ENCODE results near the gene CBX4.

DNA sequence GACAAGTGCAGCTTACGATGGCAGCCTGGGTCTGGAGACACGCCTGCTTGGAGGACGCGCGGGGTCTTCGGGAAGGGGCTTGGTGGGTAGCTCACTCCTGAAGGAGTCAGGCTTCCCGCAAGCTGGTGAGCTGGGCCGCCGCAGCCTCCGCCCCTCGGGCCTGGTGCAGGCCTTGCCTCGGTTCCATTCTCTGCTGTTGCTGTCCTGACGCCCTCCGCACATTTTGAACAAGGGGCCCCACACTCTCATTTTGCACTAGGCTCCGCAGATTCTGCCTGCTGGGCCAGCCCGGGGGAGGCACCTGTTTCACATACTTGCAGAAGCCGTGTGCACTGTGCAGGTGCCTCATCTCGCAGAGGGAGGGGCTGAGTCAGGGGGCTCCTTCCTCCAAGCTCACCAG, 31.9 kb upstream of the CBX4 start:
- TF ChIP-seq, protein P1, sequence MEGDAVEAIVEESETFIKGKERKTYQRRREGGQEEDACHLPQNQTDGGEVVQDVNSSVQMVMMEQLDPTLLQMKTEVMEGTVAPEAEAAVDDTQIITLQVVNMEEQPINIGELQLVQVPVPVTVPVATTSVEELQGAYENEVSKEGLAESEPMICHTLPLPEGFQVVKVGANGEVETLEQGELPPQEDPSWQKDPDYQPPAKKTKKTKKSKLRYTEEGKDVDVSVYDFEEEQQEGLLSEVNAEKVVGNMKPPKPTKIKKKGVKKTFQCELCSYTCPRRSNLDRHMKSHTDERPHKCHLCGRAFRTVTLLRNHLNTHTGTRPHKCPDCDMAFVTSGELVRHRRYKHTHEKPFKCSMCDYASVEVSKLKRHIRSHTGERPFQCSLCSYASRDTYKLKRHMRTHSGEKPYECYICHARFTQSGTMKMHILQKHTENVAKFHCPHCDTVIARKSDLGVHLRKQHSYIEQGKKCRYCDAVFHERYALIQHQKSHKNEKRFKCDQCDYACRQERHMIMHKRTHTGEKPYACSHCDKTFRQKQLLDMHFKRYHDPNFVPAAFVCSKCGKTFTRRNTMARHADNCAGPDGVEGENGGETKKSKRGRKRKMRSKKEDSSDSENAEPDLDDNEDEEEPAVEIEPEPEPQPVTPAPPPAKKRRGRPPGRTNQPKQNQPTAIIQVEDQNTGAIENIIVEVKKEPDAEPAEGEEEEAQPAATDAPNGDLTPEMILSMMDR (IDR thresholded peaks at IDR 0.05), result no peak
- no peak for TF ChIP-seq POLR2A (IDR thresholded peaks at IDR 0.05)
